ENCODE results near the gene CA10.

DNA sequence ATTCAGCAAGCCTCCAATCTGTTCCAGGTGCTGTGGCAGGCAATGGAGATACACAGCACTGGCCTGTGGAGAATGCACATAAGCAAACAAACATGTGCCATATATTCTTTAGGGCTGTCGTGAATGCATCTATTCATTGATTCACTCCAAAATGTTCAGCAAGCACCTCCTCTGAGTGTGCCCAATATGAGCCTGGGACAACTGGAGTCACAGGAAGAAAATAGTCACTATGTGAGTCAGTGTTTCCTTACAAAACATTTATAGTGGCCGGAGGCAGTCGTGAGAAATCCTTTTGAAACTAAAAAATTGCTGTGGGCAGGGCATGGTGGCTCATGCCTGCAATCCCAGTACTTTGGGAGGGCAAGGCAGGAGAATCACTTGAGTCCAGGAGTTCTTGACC is 310.1 kb downstream of the CA10 start:
- TF ChIP-seq, protein P1, sequence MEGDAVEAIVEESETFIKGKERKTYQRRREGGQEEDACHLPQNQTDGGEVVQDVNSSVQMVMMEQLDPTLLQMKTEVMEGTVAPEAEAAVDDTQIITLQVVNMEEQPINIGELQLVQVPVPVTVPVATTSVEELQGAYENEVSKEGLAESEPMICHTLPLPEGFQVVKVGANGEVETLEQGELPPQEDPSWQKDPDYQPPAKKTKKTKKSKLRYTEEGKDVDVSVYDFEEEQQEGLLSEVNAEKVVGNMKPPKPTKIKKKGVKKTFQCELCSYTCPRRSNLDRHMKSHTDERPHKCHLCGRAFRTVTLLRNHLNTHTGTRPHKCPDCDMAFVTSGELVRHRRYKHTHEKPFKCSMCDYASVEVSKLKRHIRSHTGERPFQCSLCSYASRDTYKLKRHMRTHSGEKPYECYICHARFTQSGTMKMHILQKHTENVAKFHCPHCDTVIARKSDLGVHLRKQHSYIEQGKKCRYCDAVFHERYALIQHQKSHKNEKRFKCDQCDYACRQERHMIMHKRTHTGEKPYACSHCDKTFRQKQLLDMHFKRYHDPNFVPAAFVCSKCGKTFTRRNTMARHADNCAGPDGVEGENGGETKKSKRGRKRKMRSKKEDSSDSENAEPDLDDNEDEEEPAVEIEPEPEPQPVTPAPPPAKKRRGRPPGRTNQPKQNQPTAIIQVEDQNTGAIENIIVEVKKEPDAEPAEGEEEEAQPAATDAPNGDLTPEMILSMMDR (IDR thresholded peaks at IDR 0.05) = no peak
- no peak for TF ChIP-seq POLR2A (IDR thresholded peaks at IDR 0.05)

Data from right lobe of liver (tissue), 4 donors.